LNCAP (cell line): Measurements from ENCODE around the gene OTULIN.

Experiments
- CTCF ChIP-seq: fragments of 450-650 bp; IDR thresholded peaks from 2 replicates; pipeline ENCODE4 v1.5.1; 2017; ENCODE audit warnings: mild to moderate bottlenecking

OTULIN gene

GRCh38 chr5:14685757-14686156 is 21.2 kb downstream of the OTULIN start:
- TF ChIP-seq CTCF: peak; percentile 67

GRCh38 chr5:14686517-14686916 is 22.0 kb downstream of the OTULIN start:
- no peak for TF ChIP-seq CTCF

- TF ChIP-seq CTCF: no peak
Measured at GRCh38 chr5:14687023-14687665, 22.6 kb downstream of the OTULIN start.

- TF ChIP-seq CTCF: no peak
Measured at GRCh38 chr5:14693070-14693469, 28.6 kb downstream of the OTULIN start.

GRCh38 chr5:14695152-14695551 is 30.6 kb downstream of the OTULIN start:
- TF ChIP-seq CTCF: no peak

GRCh38 chr5:14696057-14696456 is 31.5 kb downstream of the OTULIN start:
- TF ChIP-seq CTCF: no peak

- no peak for TF ChIP-seq CTCF
Measured at GRCh38 chr5:14696851-14697250, 32.3 kb downstream of the OTULIN start.

- no peak for TF ChIP-seq CTCF
Measured at GRCh38 chr5:14698495-14698894, 34.0 kb downstream of the OTULIN start.
